ENCODE measurements around the gene LRRC28.

DNA sequence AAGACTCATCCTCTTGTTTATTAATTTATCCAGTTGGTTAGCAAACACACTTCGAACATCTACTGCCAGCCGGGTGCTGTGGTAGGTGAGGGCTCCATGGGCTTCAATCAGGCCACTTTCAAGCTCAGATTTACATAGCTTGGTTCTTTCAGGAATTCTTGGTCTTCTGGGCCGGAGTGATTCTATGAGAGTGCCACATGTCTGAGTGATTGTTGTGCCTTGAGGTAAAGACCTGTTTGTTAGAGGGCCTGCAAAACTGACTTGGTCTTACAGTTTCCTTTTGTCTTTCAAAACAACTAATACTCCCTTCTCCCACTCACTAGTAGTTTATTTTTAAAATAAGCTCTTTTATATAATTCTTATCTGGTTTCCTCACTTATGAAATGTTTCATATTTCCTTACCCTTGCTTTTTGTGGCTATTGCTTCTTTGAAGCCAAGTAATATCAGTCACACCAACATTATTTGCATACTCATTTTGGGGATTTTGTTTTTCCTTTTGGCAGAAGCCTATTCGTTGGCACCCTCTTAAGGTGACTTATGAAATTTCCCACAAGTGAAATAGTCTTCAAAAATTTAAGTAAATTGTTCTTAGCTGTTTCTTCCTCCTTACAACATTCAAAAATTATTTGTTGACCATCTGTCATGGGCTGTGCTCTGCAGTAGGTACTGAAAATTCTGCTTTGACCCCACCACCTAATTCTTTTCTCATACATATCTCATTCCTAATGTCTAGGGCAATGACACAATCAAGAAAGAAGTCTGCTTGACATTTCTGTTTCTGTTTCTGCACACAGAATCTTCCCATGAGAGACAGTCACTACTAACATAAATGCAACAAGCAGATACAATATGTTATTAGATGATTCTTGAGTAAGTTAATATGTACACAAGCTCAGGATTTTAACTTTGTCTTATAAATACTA lies 120.2 kb downstream of the LRRC28 start:
- TF ChIP-seq, protein P1, sequence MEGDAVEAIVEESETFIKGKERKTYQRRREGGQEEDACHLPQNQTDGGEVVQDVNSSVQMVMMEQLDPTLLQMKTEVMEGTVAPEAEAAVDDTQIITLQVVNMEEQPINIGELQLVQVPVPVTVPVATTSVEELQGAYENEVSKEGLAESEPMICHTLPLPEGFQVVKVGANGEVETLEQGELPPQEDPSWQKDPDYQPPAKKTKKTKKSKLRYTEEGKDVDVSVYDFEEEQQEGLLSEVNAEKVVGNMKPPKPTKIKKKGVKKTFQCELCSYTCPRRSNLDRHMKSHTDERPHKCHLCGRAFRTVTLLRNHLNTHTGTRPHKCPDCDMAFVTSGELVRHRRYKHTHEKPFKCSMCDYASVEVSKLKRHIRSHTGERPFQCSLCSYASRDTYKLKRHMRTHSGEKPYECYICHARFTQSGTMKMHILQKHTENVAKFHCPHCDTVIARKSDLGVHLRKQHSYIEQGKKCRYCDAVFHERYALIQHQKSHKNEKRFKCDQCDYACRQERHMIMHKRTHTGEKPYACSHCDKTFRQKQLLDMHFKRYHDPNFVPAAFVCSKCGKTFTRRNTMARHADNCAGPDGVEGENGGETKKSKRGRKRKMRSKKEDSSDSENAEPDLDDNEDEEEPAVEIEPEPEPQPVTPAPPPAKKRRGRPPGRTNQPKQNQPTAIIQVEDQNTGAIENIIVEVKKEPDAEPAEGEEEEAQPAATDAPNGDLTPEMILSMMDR (IDR thresholded peaks at IDR 0.05) = no peak
- no peak for TF ChIP-seq POLR2AphosphoS5 (IDR thresholded peaks at IDR 0.05)
